Head of caudate nucleus (tissue), 42 donors: ENCODE data around the gene CHRNB1.
A peak's percentile ranks its signal among the peaks of the same experiment; 100 is the strongest.
"Not testable (repeated sequence)": the region's sequence is repeated elsewhere in the genome, so short reads cannot be mapped to it uniquely, and the experiment has no call there.

Experiments
- DNase-seq, 42 donors: peaks; one replicate each; pipeline versions ENCODE4 v3.0.0 to v3.0.0-alpha.2; 2020 to 2021; ENCODE audit warnings: mixed read lengths in 7 of 42
- intact Hi-C: fragments of 100-400 bp; cut with DNase I; formaldehyde crosslinking; loops from one replicate; pipeline ENCODE4 v1.15.0; 2022

The CHRNB1 gene

GRCh38 chr17:7460850-7461660 lies 16.2 kb downstream of the CHRNB1 start:
- DNase-seq: no peak
- intact Hi-C loops: no loop called here

DNA sequence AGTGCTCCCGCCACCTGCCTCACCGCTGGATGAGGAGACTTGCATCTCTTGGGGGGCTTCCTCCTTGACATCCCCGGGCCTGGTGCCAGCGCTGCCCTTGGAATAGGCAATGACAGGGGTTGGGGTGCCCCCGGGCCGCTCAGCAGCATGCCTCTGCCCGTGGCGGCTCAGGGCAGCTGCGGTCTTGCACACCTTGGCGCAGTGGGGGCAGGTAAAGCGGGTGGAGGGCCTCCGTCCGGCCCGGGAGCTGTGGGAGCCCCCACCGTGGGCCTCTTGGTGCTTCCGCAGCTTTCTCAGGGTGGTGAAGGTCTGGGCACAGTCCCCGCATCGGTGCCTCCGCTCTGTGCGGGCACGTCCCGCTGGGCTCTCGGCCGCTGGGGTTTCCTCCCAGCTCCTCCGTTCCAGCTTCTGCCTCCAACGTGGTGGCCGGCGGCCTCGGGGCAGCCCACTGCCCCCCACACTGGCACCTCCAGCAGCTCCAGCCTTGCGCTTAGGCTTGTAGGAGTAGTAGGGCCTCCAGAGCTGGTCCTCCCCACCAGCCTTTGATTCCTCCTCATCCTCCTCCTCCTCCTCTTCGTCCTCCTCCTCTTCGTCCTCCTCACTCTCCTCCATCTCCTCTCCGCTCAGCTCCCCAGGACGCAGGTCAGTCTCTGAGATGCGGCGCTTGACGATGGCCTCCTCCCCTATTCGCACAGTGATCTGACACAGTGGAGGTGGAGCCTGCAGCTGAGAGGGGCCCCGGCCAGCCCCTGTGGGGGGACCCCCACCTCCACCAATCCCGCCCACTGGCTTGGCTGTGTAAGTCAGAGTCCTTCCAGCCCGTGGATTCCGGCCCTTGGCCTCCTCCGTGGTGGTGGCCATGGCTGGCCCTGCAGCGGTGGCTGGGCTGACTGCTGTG lies 17.9 kb downstream of the CHRNB1 start:
- intact Hi-C loops: no loop called here
- no peak for DNase-seq

GRCh38 chr17:7463372-7463846 lies 18.5 kb downstream of the CHRNB1 start:
- intact Hi-C loops: no loop called here
- no peak for DNase-seq

DNA sequence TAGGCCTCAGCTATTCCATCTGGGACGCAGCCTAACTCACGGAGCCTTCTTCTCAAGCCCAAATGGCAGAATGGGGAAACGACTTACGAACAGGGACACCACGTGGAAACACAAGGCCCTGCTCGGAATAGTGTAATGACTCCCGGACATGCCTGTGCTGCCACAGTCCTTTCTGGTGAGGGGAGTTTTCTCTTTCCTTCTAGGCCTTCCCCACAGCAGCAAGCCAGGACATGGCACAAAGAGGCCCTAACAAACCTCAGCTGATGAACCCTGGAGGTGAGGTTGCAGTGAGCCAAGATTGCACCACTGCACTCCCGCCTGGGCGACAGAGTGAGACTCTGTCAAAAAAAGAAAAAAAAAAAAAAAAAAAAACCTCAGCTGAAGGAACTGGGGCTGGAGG lies 19.2 kb downstream of the CHRNB1 start:
- no peak for DNase-seq
- intact Hi-C loops: no loop called here

- DNase-seq: no peak
- intact Hi-C loops: no loop called here
These were observed 20.9 kb downstream of the CHRNB1 start for GRCh38 chr17:7465597-7466275.

GRCh38 chr17:7466318-7466638 lies 21.4 kb downstream of the CHRNB1 start:
- no peak for DNase-seq
- intact Hi-C loops: no loop called here

DNA sequence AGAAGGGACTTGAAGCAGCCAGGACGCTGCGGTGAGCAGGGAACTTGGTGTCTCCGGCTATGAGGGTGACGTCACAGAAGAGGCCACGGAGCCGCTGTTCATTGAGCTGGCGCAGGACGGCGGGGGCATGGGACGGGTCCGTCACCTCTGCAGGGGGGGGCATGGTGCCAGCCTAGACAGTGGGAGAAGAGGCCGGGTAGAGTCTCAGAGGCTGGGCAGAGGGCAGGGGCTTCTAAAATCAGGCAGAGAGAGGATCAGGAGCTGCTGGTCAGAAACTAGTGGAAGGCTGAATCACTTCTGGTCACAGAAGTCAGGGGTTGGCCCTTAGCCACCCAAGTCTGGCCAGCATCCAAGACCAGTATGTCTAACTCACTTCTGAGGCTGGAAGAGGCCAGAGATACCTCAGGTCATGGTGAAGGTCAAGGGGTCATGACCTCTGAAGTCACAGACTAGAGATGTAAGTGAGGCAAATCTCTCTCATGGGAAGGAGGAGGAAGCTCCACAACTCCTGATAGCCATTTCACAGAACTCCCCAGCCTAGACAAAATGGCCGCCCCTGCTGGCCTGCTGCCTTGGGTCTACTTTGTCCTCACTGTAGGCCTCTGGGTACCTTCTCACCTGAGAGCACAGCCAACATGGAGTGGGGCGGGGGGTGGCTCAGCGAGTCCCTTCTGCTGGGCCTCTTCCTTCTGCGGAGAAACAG lies 21.9 kb downstream of the CHRNB1 start:
- intact Hi-C loops: no loop called here

DNA sequence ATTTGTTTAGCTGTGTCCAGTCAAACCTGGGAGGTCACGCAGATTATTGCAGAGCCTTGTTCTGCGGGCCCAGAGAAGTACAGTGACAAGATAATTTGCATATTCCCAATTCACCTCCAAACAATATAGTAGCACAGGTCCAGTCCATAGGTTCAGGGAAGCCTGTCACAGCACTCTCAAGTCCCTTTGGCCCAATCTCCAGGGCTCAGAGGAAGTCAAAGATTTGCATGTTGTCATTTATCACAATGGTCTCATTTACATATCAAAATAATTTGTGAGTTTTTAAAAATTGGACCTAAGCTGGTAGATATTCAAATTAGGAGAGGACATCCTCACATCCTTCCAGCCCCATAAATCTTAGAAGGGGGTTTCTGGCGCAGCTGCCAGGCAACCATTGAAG lies 22.6 kb downstream of the CHRNB1 start:
- intact Hi-C loops: no loop called here
- no peak for DNase-seq

More for the DNA sequence above, 21.9 kb downstream of the CHRNB1 start:
- DNase-seq: peak in 21 of 42 donors; percentile 17 to 81 (median 44)

DNA sequence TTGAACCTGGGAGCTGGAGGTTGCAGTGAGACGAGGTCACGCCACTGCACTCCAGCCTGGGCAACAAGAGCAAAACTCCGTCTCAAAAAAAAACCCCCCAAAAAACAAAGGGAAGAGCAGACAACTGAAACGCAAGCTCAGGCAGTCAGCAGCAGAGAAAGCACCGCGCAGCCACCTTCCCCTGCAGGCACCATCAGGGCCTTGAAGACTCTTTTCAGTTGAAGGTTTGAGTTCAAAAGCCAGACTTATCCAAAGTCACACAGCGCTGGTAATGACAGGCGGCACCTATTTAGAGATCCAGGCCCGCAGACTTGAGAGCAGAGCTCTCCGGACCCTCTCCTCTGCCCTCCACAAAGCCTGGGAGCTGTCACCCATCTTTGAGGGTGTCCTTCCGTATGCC lies 23.4 kb downstream of the CHRNB1 start:
- intact Hi-C loops: no loop called here

DNA sequence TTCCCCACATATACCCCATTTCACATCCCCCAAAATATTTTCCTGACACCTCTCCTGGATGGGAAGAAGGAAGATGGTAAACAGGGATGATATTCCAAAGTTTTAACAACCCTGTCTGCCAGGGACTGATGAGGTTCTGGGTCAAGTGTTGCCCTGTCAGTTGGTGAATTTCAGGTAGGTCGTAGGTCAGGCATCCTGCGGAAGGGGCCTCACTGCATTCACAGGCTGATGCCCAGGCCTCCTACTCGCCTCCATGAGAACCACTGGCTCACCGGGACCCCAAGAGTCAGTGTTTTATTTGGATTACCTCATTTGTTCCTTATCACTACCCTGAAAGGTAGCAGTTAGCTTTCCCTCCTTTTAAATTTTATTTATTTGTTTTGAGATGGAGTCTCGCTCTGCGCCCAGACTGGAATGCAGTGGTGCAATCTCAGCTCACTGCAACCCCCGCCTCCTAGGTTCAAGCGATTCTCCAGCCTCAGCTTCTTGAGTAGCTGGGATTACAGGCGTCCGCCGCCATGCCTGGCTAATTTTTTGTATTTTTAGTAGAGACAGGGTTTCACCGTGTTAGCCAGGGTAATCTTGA lies 24.0 kb downstream of the CHRNB1 start:
- intact Hi-C loops: no loop called here
- no peak for DNase-seq

More for the DNA sequence above, 23.4 kb downstream of the CHRNB1 start:
- DNase-seq: no peak

GRCh38 chr17:7469843-7470242 lies 25.0 kb downstream of the CHRNB1 start:
- intact Hi-C loops: not testable (repeated sequence)

GRCh38 chr17:7470457-7470973 lies 25.7 kb downstream of the CHRNB1 start:
- intact Hi-C loops, DNase-seq: not testable (repeated sequence)

More at GRCh38 chr17:7469843-7470242, 25.0 kb downstream of the CHRNB1 start:
- not testable (repeated sequence) for DNase-seq

DNA sequence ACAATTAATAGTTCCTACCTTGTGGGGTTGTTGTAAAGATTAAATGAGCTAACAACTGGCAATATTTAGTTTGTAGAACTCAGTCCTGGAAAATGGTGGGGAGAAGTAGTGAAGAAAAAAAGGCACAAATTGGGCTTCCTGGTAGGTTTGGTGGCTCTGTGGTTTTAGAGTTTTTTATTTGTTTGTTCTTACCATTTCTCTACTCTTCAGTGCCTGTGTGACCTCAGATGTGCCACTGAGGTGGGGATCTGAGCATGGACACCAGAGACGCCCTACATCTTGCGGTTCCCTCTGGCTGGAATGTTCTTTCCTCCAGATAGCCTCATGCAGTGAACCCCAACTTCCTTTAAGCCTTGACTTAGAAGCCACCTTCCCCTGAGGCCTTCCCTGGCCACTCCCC lies 26.9 kb downstream of the CHRNB1 start:
- intact Hi-C loops: no loop called here
- no peak for DNase-seq

- not testable (repeated sequence) for DNase-seq
- intact Hi-C loops: loop anchor here (5.0 kb wide), 2 partner anchors 37 to 122 kb away; partner anchors contain the start of genes FGF11, KCTD11 and TMEM102
These were observed 29.9 kb downstream of the CHRNB1 start for GRCh38 chr17:7474767-7475166.

DNA sequence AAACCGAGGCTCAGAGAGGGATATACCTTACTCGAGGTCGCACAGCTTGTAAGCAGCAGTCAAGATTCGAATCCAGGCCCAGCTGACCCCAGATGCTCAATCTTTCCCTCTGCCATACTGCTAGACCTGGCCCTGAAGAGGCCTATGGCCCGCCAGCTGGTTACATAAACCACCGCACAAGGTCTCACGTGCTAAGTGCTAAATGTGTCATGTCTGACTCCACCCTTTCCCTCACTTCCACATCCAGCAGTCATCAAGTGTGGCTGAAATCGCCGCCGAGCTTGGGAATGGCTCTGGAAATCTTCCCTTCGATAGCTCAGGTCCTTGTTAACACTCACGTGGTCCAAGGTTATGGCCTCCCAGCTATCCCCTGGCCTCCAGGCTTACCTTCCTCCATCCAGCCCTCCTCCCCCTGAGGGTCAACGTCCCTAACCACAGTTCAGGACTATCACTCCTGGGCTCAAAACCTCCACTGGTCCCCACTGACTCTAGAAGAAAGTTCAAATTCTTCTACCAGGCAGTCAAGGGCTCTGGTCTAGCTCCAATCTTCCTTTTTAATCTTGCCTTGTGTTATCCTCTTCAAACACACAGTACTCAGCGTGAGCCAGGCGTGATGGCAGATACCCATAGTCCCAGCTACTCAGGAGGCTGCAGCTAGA lies 31.0 kb downstream of the CHRNB1 start:
- peak in 1 of 42 donors; percentile 44 for DNase-seq
- intact Hi-C loops: loop anchor here (5.0 kb wide), 2 partner anchors 39 to 124 kb away; partner anchors contain the start of genes FGF11, KCTD11 and TMEM102

DNA sequence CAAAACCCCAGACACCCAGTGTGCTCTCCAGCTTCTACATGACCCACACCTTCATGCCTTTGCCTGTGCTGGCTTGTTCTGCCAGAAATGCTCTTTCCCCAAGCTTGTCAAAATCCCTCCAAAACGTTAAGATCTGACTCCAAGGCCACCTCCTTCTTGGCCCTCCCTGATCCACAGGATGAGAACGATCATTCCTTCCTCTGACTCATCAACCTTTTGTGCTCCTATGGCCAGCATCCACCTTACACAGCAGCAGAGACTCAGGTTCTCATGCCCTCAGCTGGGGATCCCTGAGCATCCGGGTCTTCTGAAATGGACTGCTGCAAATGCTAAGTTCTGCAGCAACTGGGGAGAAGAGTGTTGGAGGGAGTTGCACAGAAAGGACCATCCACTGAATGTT lies 31.6 kb downstream of the CHRNB1 start:
- DNase-seq: no peak
- intact Hi-C loops: loop anchor here (5.0 kb wide), 2 partner anchors 39 to 124 kb away; partner anchors contain the start of genes FGF11, KCTD11 and TMEM102

GRCh38 chr17:7476951-7477350 lies 32.1 kb downstream of the CHRNB1 start:
- intact Hi-C loops: loop anchor here (5.0 kb wide), 2 partner anchors 40 to 125 kb away; partner anchors contain the start of genes FGF11, KCTD11 and TMEM102
- DNase-seq: no peak
